Measurements from ENCODE around the gene MANF.

- TF ChIP-seq, protein P1, sequence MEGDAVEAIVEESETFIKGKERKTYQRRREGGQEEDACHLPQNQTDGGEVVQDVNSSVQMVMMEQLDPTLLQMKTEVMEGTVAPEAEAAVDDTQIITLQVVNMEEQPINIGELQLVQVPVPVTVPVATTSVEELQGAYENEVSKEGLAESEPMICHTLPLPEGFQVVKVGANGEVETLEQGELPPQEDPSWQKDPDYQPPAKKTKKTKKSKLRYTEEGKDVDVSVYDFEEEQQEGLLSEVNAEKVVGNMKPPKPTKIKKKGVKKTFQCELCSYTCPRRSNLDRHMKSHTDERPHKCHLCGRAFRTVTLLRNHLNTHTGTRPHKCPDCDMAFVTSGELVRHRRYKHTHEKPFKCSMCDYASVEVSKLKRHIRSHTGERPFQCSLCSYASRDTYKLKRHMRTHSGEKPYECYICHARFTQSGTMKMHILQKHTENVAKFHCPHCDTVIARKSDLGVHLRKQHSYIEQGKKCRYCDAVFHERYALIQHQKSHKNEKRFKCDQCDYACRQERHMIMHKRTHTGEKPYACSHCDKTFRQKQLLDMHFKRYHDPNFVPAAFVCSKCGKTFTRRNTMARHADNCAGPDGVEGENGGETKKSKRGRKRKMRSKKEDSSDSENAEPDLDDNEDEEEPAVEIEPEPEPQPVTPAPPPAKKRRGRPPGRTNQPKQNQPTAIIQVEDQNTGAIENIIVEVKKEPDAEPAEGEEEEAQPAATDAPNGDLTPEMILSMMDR (conservative IDR thresholded peaks at IDR 0.05 in 1 of 2, IDR thresholded peaks at IDR 0.05 in 1 of 2; ENCODE audit: low read depth in 1 of 2, low read length in 2 of 2) = no peak
- no peak for TF ChIP-seq EZH2 (IDR thresholded peaks at IDR 0.05; ENCODE audit: low read length, missing control alignments)
Measured at GRCh38 chr3:51336261-51336660, 48.8 kb upstream of the MANF start.

All from fibroblast of lung (primary cell).